Activated naive CD8-positive, alpha-beta T cell (primary cell): ENCODE results near the gene RAVER2.

Experiments used
- H3K27ac Mint-ChIP-seq: one replicate; pipeline ENCODE4 v1.8.0; 2021; ENCODE audit warnings: mixed read lengths
- H3K27me3 Mint-ChIP-seq: one replicate; pipeline ENCODE4 v1.8.0; 2021; ENCODE audit warnings: mixed read lengths
- H3K36me3 Mint-ChIP-seq: one replicate; pipeline ENCODE4 v1.8.0; 2021; ENCODE audit warnings: mixed read lengths
- H3K4me1 Mint-ChIP-seq: one replicate; pipeline ENCODE4 v1.8.0; 2021; ENCODE audit warnings: low read depth, mixed read lengths
- H3K4me3 Mint-ChIP-seq: one replicate; pipeline ENCODE4 v1.8.0; 2021; ENCODE audit warnings: mild to moderate bottlenecking, mixed read lengths
- H3K9me3 Mint-ChIP-seq: one replicate; pipeline ENCODE4 v1.8.0; 2021; ENCODE audit warnings: low read depth, mixed read lengths

The RAVER2 gene

DNA sequence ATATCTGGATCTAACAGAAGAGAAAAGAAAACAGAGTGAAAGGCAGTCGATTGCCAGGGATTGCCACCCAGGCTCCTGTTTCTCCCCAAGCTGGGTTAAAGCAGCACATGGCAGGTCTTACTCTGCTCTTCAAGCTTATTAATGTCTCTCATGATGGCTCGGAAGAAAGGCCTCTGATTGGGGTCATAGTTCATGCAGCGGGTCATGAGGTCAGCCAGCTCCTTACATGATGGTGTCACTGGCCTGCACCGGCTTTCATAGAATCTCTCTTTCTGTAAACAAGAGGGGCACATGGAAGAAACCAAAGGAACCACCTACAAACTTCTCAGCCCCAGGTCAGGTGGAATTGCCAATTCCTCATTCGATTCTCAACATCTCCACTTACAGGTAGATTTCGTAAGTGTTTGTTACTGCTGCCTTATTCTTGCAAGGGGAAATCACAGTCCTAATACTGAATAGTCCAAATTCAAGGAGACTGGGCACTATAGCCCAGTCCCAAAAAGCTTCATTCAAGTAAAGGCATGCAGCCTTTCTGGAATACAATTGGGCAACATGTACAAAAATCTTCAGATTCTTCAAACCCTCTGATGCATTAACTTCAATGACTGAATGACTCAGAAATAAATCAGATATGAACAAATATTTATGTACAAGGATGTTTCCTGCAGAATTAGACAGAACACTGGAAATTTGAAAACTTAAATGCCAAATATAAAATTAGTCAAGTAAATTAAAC is 96.6 kb downstream of the RAVER2 start:
- no peaks in the 10 kb centered on the region for H3K27me3 Mint-ChIP-seq
- no peaks in the 10 kb centered on the region for H3K36me3 Mint-ChIP-seq
- no peaks in the 10 kb centered on the region for H3K4me1 Mint-ChIP-seq
- H3K27ac Mint-ChIP-seq, result no peak overlapping the region
- no peak overlapping the region for H3K4me3 Mint-ChIP-seq
- H3K9me3 Mint-ChIP-seq, result no peaks in the 10 kb centered on the region

DNA sequence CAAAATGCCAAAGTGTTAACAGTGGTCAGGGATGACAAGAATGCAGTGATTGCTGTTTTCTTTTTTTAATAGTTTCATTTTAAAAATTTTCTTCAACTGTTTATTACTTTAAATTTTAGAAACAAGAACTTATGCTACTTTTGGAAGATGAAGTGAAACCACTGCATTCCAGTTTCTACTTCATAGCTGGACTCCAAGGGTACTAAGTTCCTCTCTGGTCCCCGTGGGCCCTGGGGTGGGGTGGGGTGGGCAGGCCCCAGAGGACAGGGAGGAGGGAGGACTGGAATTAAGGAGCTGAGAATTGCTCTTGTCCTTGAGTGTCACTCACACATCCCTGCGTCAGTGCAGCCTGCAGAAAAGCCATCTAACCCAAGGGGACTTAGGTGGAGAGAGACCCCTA is 97.3 kb downstream of the RAVER2 start:
- Mint-ChIP-seq H3K27me3 (no peaks in the 10 kb centered on the region), H3K27ac (no peak overlapping the region), H3K4me3 (no peak overlapping the region), H3K9me3 (no peaks in the 10 kb centered on the region), H3K36me3 (no peaks in the 10 kb centered on the region), H3K4me1 (no peaks in the 10 kb centered on the region)

DNA sequence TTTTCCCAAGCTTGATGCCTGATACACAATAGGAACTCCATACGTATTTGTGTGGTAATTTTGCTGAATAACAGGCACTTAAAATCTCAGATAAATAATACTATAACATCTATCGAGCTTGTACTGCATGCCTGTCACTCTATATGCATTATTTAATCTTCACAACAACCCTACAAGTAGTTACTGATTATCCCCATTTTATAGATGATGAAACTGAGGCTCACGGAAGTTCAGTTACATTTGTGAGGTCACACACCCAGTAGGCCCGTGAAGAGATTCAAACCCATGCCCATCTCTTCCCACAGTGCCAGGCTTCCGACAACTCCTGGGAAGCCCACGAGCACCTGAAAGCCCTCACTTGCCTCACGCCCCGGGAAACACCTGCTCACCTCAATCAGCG is 98.8 kb downstream of the RAVER2 start:
- Mint-ChIP-seq H3K4me1 (no peaks in the 10 kb centered on the region), H3K9me3 (no peaks in the 10 kb centered on the region), H3K4me3 (no peak overlapping the region), H3K27me3 (no peaks in the 10 kb centered on the region), H3K36me3 (no peaks in the 10 kb centered on the region), H3K27ac (peak overlapping the region; percentile 61)

DNA sequence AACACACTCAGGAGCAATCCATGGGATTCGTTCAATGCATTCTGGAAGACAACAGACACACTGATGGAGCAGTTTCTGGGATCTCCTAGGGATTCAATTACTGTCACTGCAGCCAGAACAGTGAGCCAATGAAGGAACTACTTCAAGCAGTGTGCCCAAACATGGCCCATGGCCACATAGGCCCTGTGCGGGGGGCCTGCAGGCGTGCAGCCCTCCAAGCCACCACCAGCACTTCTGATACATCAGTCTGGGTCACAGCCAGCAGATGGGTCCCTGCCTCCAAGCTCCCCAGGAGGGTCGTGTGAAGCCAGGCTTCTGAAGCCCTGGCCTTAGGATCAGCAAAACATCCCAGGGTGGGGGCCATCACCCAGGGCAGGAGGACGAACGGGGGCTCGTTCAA is 99.3 kb downstream of the RAVER2 start:
- no peaks in the 10 kb centered on the region for H3K9me3 Mint-ChIP-seq
- no peak overlapping the region for H3K27ac Mint-ChIP-seq
- H3K36me3 Mint-ChIP-seq, result no peaks in the 10 kb centered on the region

DNA sequence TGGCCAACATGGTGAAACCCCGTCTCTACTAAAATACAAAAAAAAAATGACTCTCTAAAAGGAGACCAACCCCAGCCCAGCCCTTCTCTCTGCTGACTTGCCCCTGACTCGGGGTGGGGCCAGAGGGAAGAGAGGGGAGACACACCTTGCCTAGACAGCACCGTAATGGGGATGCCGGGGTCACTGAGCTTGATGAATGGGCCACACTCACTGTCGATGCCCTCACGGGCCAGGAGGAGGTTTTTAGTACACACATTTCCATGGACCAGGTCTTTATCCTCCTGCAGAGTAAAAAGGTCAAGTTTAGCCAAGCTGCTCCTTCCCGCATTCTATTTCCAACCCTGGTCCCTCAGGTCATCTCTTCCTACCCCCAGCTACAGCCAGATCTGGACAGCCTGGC is 99.7 kb downstream of the RAVER2 start:
- Mint-ChIP-seq H3K27ac (peak overlapping the region; percentile 66), H3K4me3 (no peak overlapping the region), H3K9me3 (no peaks in the 10 kb centered on the region), H3K4me1 (no peaks in the 10 kb centered on the region), H3K36me3 (no peaks in the 10 kb centered on the region), H3K27me3 (no peaks in the 10 kb centered on the region)

More for the DNA sequence above, 99.3 kb downstream of the RAVER2 start:
- Mint-ChIP-seq H3K27me3 (no peaks in the 10 kb centered on the region), H3K4me1 (no peaks in the 10 kb centered on the region), H3K4me3 (no peak overlapping the region)

DNA sequence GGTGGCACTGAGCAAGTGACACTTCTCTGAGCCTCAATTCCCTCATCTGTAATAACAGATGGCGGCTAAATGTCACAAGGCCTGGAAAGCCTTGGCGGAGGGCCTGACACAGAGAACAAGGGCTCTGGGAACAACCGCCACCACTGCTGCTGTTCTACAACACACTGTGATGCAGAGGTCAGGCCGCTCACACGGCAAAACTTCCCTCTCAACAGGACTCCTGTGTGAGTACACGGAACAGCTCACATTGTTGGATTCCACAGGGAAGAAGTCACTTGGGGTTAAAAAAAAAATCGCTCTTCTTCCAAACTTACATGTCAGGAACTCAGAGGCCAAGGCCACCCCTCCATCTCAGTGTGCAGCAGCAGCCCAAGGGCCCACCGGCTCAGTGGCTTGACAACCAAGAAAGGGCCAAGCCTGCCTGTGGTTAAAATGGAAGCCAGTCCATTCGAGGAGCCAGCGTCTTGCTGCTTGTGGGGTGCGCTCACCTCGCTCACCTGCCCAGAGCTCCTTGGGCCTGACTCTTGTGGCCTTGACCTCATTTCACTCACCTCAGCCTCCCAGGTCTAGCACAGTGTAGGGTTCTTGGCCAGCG is 101.1 kb downstream of the RAVER2 start:
- Mint-ChIP-seq H3K27me3 (no peaks in the 10 kb centered on the region), H3K36me3 (no peaks in the 10 kb centered on the region), H3K4me1 (no peaks in the 10 kb centered on the region), H3K9me3 (no peaks in the 10 kb centered on the region), H3K27ac (no peak overlapping the region), H3K4me3 (no peak overlapping the region)

DNA sequence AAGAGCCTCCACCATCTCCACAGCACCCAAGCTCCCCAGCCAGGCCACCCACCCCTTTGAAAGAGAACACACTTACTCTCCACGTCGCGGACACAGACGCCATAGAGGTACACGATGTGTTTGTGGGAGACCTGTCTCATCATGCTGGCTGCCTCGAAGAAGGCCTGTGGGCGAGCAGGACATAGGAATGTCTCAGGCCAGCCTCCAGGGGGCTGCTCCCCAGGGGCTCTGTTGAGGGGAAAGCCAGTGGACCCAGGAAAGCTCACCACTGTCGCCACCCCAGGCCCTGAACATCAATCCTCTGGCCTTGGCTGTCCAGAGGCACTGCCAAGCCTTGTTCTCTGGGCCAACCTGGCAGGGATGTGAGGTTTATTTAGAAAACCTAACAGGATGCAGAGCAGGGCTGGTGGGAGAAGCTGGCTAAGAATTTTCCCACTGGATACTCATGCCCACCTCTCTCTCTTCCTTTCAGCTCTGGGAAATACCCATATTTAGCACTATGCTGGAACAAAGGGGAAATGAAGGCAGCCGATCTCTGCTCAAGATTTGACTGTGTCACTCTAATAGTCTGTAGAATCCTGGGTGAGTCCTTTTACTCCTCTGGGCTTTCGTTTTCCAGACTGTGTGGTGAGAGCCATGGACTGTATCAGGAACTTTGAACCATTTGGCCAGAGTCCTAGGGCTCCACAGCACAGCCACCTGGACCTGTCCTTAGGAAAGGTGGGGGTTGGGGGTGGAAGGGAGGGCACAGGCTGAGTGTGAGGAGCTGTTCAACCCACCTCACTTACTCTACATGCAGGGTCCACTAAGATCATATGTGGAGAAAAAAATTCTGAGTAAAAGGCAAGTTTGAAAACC is 101.9 kb downstream of the RAVER2 start:
- H3K27ac Mint-ChIP-seq, result no peak overlapping the region
- no peaks in the 10 kb centered on the region for H3K9me3 Mint-ChIP-seq
- no peaks in the 10 kb centered on the region for H3K27me3 Mint-ChIP-seq
- H3K36me3 Mint-ChIP-seq, result no peaks in the 10 kb centered on the region
- no peaks in the 10 kb centered on the region for H3K4me1 Mint-ChIP-seq
- no peak overlapping the region for H3K4me3 Mint-ChIP-seq

DNA sequence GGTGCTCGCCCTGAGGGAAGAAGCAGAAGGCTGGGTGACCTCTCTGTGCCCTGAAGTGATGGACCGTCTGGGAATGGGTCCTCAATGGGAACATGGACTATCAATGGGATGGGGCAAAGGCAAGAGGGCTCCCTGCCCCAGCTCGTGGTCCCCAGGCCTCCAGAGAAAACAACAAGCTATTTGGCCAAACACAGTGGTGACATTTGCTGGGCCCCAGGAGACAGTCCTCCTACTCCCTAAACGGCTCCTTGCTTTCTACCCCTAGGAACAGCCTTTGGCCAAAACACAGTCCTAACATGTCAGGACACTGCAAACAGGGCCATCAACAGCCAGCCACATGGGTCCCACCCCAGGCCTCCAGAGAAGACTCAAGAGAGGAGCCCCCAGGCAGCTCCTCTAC is 102.8 kb downstream of the RAVER2 start:
- H3K27ac Mint-ChIP-seq, result no peak overlapping the region
- no peaks in the 10 kb centered on the region for H3K4me1 Mint-ChIP-seq
- H3K9me3 Mint-ChIP-seq, result no peaks in the 10 kb centered on the region
- no peaks in the 10 kb centered on the region for H3K27me3 Mint-ChIP-seq
- H3K4me3 Mint-ChIP-seq, result no peak overlapping the region
- no peaks in the 10 kb centered on the region for H3K36me3 Mint-ChIP-seq

DNA sequence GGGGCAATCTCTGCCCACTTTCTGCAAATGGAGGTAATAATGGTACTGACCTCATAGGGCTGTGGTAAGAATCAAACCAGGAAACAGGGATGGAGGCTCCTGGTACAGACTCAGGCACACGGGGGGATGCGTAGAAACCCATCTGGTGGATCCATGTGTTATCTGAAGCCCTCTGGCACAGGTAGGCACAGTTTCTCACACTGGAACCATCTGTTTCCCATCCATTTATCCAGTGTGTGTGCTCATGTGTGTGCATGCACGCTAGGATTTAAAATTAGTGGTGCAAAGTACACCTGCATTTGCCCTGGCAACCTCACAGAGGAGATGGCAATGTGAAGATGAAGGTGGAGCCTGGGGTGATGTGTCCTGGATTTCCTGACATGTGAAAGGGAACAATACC is 103.3 kb downstream of the RAVER2 start:
- no peaks in the 10 kb centered on the region for H3K27me3 Mint-ChIP-seq
- no peaks in the 10 kb centered on the region for H3K9me3 Mint-ChIP-seq
- no peaks in the 10 kb centered on the region for H3K36me3 Mint-ChIP-seq
- H3K4me3 Mint-ChIP-seq, result no peak overlapping the region
- no peak overlapping the region for H3K27ac Mint-ChIP-seq
- H3K4me1 Mint-ChIP-seq, result no peaks in the 10 kb centered on the region

DNA sequence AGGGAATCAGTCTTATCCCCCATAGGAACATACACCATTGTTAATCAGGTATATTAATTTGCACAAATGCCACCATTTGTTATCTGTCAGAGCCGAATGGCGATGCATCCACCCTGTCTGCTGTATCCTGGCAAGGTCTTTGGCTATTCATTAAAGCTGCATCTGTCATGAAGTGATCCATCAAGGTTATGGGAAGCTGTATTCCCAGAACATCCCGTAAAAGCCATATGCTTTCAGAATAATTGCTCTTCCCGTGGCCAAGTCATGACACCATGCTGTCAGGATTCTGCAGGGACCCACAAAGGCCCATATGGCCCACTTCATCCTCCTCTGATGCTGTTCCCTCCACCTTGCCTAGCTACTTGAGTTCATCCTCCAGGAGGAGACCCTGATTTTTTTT is 103.9 kb downstream of the RAVER2 start:
- Mint-ChIP-seq H3K36me3 (no peaks in the 10 kb centered on the region), H3K4me3 (no peak overlapping the region), H3K27ac (no peak overlapping the region), H3K27me3 (no peaks in the 10 kb centered on the region), H3K9me3 (no peaks in the 10 kb centered on the region), H3K4me1 (no peaks in the 10 kb centered on the region)

DNA sequence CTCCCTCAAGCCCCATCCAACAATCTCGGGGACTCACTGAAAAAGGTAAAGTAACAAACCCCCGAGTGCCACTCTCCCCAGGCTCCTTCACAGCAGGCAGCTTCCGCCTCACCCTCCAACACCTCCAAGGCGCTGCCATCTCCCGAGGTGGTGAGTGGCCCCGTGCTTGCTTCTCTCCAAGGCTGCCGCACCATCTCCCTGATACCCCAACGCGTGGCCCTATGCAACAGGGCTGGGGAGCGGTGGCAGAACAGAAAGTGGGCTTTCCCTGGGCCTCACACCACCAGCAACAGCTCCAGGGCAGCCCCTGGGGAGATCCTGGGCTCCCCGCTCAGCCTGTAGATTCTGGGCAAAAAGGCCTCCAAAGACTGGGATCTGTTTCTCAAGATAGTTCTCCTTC is 105.1 kb downstream of the RAVER2 start:
- Mint-ChIP-seq H3K27me3 (no peaks in the 10 kb centered on the region), H3K9me3 (no peaks in the 10 kb centered on the region), H3K4me1 (no peaks in the 10 kb centered on the region), H3K36me3 (no peaks in the 10 kb centered on the region), H3K4me3 (no peak overlapping the region), H3K27ac (peak overlapping the region; percentile 41)

DNA sequence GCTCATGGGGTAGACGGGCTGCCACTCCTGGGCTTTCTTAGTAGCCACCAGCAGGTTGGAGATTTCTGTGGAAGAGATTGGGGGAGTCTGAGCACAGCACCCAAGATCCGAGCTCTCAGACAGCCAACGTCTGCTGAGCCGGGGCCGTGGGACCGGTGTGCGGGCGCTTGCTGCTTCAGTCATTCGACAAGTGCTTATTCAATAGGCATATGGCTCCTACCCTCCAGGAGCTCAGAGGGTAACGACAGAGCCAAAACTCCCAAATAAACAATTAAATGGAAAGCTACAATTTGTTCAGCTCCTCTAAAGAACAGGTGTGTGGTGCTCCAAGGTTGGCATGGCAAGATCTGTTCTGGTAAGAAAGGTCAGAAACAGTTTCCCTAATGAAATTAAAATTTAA is 106.0 kb downstream of the RAVER2 start:
- Mint-ChIP-seq H3K27me3 (no peaks in the 10 kb centered on the region), H3K4me1 (no peaks in the 10 kb centered on the region), H3K27ac (no peak overlapping the region), H3K4me3 (no peak overlapping the region), H3K36me3 (no peaks in the 10 kb centered on the region), H3K9me3 (no peaks in the 10 kb centered on the region)

DNA sequence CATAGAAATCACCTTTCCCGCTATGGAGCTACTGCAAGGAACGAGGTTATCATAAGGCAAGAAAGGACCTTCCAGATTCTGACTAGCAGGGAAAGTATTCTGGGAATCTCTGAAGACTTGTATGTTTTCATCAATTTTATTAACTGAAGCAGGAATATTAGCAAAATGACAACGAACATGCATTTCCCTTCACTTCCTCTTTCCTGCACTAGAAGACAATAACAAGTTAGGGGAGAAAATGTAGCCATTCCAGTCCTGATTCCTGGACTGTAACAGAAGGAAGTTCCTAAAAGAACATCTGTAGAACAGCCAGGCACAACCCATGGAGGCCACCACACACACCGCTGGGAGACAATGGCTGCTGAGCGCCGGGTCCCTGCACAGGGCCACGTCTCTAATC is 106.8 kb downstream of the RAVER2 start:
- no peaks in the 10 kb centered on the region for H3K36me3 Mint-ChIP-seq
- H3K4me3 Mint-ChIP-seq, result no peak overlapping the region
- no peaks in the 10 kb centered on the region for H3K9me3 Mint-ChIP-seq
- H3K27ac Mint-ChIP-seq, result peak overlapping the region; percentile 41
- no peaks in the 10 kb centered on the region for H3K27me3 Mint-ChIP-seq
- no peaks in the 10 kb centered on the region for H3K4me1 Mint-ChIP-seq

DNA sequence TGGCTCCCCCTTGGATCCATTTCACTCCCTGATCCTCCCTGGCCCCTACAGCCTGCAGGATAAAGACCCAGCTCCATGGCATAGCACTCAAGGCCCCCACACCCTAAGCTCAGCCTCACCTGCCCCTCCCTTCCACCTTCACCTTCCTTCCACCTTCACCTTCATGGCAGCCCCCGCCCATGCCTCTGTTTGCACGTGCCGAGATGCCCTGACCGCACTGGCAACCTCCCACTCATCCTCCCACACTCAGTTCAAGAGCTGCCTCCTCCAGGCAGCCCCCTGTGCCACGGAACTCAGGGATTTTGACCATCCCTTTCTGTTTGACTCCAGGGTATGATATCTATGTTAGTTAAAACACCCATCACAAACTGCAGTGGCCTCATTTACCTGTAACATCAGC is 109.8 kb downstream of the RAVER2 start:
- Mint-ChIP-seq H3K27ac (peak overlapping the region; percentile 30), H3K9me3 (no peaks in the 10 kb centered on the region), H3K36me3 (peaks cover 6% of the 10 kb centered on the region), H3K27me3 (no peaks in the 10 kb centered on the region), H3K4me1 (peaks cover under 1% of the 10 kb centered on the region), H3K4me3 (no peak overlapping the region)

DNA sequence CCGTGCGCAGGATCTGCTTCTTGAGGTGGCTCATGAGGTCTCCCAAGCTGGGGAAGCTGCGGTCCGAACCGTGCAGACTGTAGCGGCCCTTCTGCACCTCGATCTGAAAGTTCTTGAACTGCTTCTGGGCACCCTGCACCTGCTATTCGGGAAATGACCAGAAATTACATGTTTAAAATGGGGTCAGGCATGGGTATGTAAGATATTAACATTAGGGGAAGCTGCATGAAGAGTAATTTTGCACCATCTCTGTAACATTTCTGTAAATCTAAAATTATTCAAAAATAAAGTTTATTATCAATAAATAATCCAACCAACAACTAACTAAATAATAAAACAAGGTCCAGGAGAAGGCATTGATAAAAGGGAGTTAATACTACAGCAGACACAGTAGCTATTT is 110.7 kb downstream of the RAVER2 start:
- H3K4me3 Mint-ChIP-seq, result no peak overlapping the region
- no peaks in the 10 kb centered on the region for H3K27me3 Mint-ChIP-seq
- peaks cover 7% of the 10 kb centered on the region for H3K36me3 Mint-ChIP-seq
- no peaks in the 10 kb centered on the region for H3K9me3 Mint-ChIP-seq
- H3K4me1 Mint-ChIP-seq, result peaks cover 1% of the 10 kb centered on the region
- no peak overlapping the region for H3K27ac Mint-ChIP-seq
